Neural progenitor cell (in vitro differentiated cells): ENCODE measurements around the gene MAP3K4. TPM values are rescaled to one million over a fixed set of nuclear protein-coding genes. Genes with fewer than 3 reads are reported as not detected.

Experiments used
- DNase-seq: peaks from one replicate; pipeline ENCODE4 v3.0.0-alpha.2; 2016; ENCODE audit warnings: low spot score
- H2AFZ ChIP-seq: fragments of 200-600 bp; sonication (generic); replicated peaks from 2 replicates; pipeline ENCODE4 v1.6.1; 2016; ENCODE audit warnings: antibody characterized with exemption
- H3F3A ChIP-seq: fragments of 200-600 bp; sonication (generic); 2 replicates; pipeline ENCODE4 v1.6.1; 2016; ENCODE audit warnings: antibody characterized with exemption, low read depth
- H3K27ac ChIP-seq: fragments of 200-600 bp; sonication (generic); 2 replicates; pipeline ENCODE4 v1.5.1; 2016; ENCODE audit warnings: mild to moderate bottlenecking
- H3K27me3 ChIP-seq: fragments of 200-600 bp; sonication (generic); 2 replicates; pipeline ENCODE4 v1.6.1; 2016; ENCODE audit warnings: mild to moderate bottlenecking, moderate library complexity
- H3K36me3 ChIP-seq: fragments of 200-600 bp; sonication (generic); 2 replicates; pipeline ENCODE4 v1.5.1; 2016
- H3K4me1 ChIP-seq: fragments of 200-600 bp; sonication (generic); 2 replicates; pipeline ENCODE4 v1.6.1; 2016; ENCODE audit warnings: mixed run types
- H3K4me2 ChIP-seq: fragments of 200-600 bp; sonication (generic); 2 replicates; pipeline ENCODE4 v1.6.1; 2016
- H3K4me3 ChIP-seq: fragments of 200-600 bp; sonication (generic); 2 replicates; pipeline ENCODE4 v1.5.1; 2016
- H3K79me2 ChIP-seq: fragments of 200-600 bp; sonication (generic); 2 replicates; pipeline ENCODE4 v1.6.1; 2016; ENCODE audit warnings: low read depth
- H3K9ac ChIP-seq: fragments of 200-600 bp; sonication (generic); 2 replicates; pipeline ENCODE4 v1.6.1; 2016
- H3K9me3 ChIP-seq: fragments of 200-600 bp; sonication (generic); 2 replicates; pipeline ENCODE4 v1.5.1; 2016; ENCODE audit warnings: low read depth
- H4K20me1 ChIP-seq: fragments of 200-600 bp; sonication (generic); 2 replicates; pipeline ENCODE4 v1.6.1; 2016; ENCODE audit warnings: low read depth
- H3K27ac Mint-ChIP-seq: 3 replicates; pipeline ENCODE4 v1.8.0; 2021; ENCODE audit warnings: mixed read lengths
- H3K27me3 Mint-ChIP-seq: 2 replicates; pipeline ENCODE4 v1.8.0; 2022; ENCODE audit warnings: low read depth, mild to moderate bottlenecking, inconsistent platforms, moderate library complexity, mixed read lengths; ENCODE audit not compliant: insufficient read depth
- H3K36me3 Mint-ChIP-seq: 3 replicates; pipeline ENCODE4 v1.8.0; 2021; ENCODE audit warnings: mixed read lengths
- H3K4me1 Mint-ChIP-seq: 3 replicates; pipeline ENCODE4 v1.8.0; 2021; ENCODE audit warnings: mixed read lengths
- H3K4me3 Mint-ChIP-seq: 3 replicates; pipeline ENCODE4 v1.8.0; 2021; ENCODE audit warnings: mild to moderate bottlenecking, moderate library complexity, mixed read lengths
- H3K9me3 Mint-ChIP-seq: 3 replicates; pipeline ENCODE4 v1.8.0; 2020; ENCODE audit warnings: mixed read lengths
- CTCF ChIP-seq: fragments of 200-600 bp; sonication (generic); IDR thresholded peaks from 2 replicates; pipeline ENCODE4 v1.5.1; 2017; ENCODE audit warnings: antibody characterized with exemption, mild to moderate bottlenecking
- EZH2 ChIP-seq: fragments of 200-600 bp; sonication (generic); IDR thresholded peaks from 2 replicates; pipeline ENCODE4 v1.6.1; 2017; ENCODE audit warnings: antibody characterized with exemption, mild to moderate bottlenecking, moderate library complexity
- EZH2phosphoT487 ChIP-seq: fragments of 200-600 bp; sonication (generic); IDR thresholded peaks from 2 replicates; pipeline ENCODE4 v1.6.1; 2017; ENCODE audit warnings: antibody characterized with exemption
- total RNA-seq: library from RNA; depleted of rRNA; stranded (reverse); fragments of >200 nt; gene quantifications from 2 replicates; pipeline ENCODE4 v1.2.3, GENCODE V29; 2015; ENCODE audit warnings: low replicate concordance

MAP3K4 gene
- total RNA-seq, 1 donor from 2014 or later: 59.6 TPM

- Mint-ChIP-seq H3K9me3 (no peaks in the 10 kb centered on the region), H3K36me3 (peaks cover 10% of the 10 kb centered on the region), H3K27ac (peak overlapping the region; percentile 95), H3K4me3 (peak overlapping the region; percentile 98), H3K4me1 (peaks cover 21% of the 10 kb centered on the region), H3K27me3 (no peaks in the 10 kb centered on the region)
- Histone ChIP-seq H3K79me2 (peaks cover 71% of the 10 kb centered on the region), H3K9ac (no peak overlapping the region), H2AFZ (no peak overlapping the region), H3K27ac (no peak overlapping the region), H3K36me3 (no peaks in the 10 kb centered on the region), H3K4me3 (peak overlapping the region; percentile 97), H3K4me1 (peaks cover 12% of the 10 kb centered on the region), H3K4me2 (peak overlapping the region; percentile 95), H3F3A (peaks cover 21% of the 10 kb centered on the region), H4K20me1 (peaks cover 37% of the 10 kb centered on the region), H3K27me3 (no peaks in the 10 kb centered on the region), H3K9me3 (no peaks in the 10 kb centered on the region)
- no peak for DNase-seq
- TF ChIP-seq EZH2phosphoT487 (no peak), EZH2 (no peak), CTCF (no peak)
These were observed 1.4 kb downstream of the MAP3K4 start for GRCh38 chr6:160992980-160993314.

GRCh38 chr6:160995271-160995670, 3.7 kb downstream of the MAP3K4 start:
- H4K20me1 ChIP-seq: peaks cover 54% of the 10 kb centered on the region
- no peak overlapping the region for H3K27ac ChIP-seq
- H3K27me3 ChIP-seq: no peaks in the 10 kb centered on the region
- H3K4me2 ChIP-seq: no peak overlapping the region
- no peak overlapping the region for H3K4me3 ChIP-seq
- H3F3A ChIP-seq: peaks cover 25% of the 10 kb centered on the region
- peaks cover 12% of the 10 kb centered on the region for H3K4me1 ChIP-seq
- Mint-ChIP-seq H3K27me3 (no peaks in the 10 kb centered on the region), H3K9me3 (no peaks in the 10 kb centered on the region), H3K4me3 (no peak overlapping the region), H3K36me3 (peaks cover 10% of the 10 kb centered on the region), H3K4me1 (peaks cover 25% of the 10 kb centered on the region), H3K27ac (no peak overlapping the region)
- H2AFZ ChIP-seq: no peak overlapping the region
- H3K9me3 ChIP-seq: no peaks in the 10 kb centered on the region
- H3K36me3 ChIP-seq: no peaks in the 10 kb centered on the region
- H3K79me2 ChIP-seq: peaks cover 95% of the 10 kb centered on the region
- no peak for DNase-seq
- no peak overlapping the region for H3K9ac ChIP-seq
- TF ChIP-seq CTCF (no peak), EZH2 (no peak), EZH2phosphoT487 (no peak)

GRCh38 chr6:160996131-160996601, 4.6 kb downstream of the MAP3K4 start:
- no peaks in the 10 kb centered on the region for H3K27me3 Mint-ChIP-seq
- Histone ChIP-seq H2AFZ (no peak overlapping the region), H3K9ac (no peak overlapping the region), H3K9me3 (no peaks in the 10 kb centered on the region), H3K27ac (no peak overlapping the region), H3K4me3 (no peak overlapping the region), H3K36me3 (no peaks in the 10 kb centered on the region), H3F3A (peaks cover 22% of the 10 kb centered on the region), H3K4me2 (no peak overlapping the region), H4K20me1 (peaks cover 56% of the 10 kb centered on the region), H3K27me3 (no peaks in the 10 kb centered on the region), H3K4me1 (peaks cover 7% of the 10 kb centered on the region), H3K79me2 (peaks cover 95% of the 10 kb centered on the region)
- peaks cover 12% of the 10 kb centered on the region for H3K36me3 Mint-ChIP-seq
- H3K4me1 Mint-ChIP-seq: peaks cover 22% of the 10 kb centered on the region
- no peak for TF ChIP-seq EZH2
- no peak for TF ChIP-seq EZH2phosphoT487
- no peak for TF ChIP-seq CTCF
- H3K9me3 Mint-ChIP-seq: no peaks in the 10 kb centered on the region
- no peak overlapping the region for H3K4me3 Mint-ChIP-seq
- no peak for DNase-seq
- H3K27ac Mint-ChIP-seq: no peak overlapping the region
